HepG2 (cell line): ENCODE data around the gene SCML1. TPM values are rescaled to one million over a fixed set of nuclear protein-coding genes. Genes with fewer than 3 reads are reported as not detected.

Source experiments
- ATAC-seq: fragments of 200-7000 bp; cut with Tn5 transposase; 3 replicates; pipeline ENCODE4 v1.9.1; 2020; ENCODE audit warnings: mild to moderate bottlenecking, moderate library complexity
- BruUV-seq: library from RNA; stranded (reverse); fragments of 400-500 nt; replicated peaks from 2 replicates; lab custom pipeline; 2021; lab: Mats Ljungman, UMichigan
- CTCF ChIA-PET: fragments of 300-600 bp; formaldehyde crosslinking; extraction: SDS; loops from one replicate; lab custom pipeline; 2021; ENCODE audit warnings: low total read pairs, inconsistent platforms, low intra/inter-chr PET ratio; lab: Yijun Ruan, JAX
- POLR2A ChIA-PET: fragments of 350-600 bp; sonication (Branson Sonifier 250); formaldehyde crosslinking; loops from one replicate; lab custom pipeline; 2020; ENCODE audit warnings: antibody characterized with exemption, inconsistent platforms; lab: Yijun Ruan, JAX
- DNase-seq: peaks from one replicate; pipeline ENCODE4 v3.0.0-alpha.2; 2015; ENCODE audit warnings: low spot score
- FAIRE-seq: peaks from 3 replicates; lab custom pipeline; 2011; peaks lifted over from hg19 to GRCh38; lab: Jason Lieb, UNC
- H2AFZ ChIP-seq: one replicate; pipeline ENCODE4 v1.6.1; 2011; ENCODE audit warnings: low read length, inconsistent platforms
- H3K27ac ChIP-seq: fragments of 300-600 bp; 3 replicates; pipeline ENCODE4 v1.8.0; 2011; ENCODE audit warnings: mixed run types, mild to moderate bottlenecking, mixed read lengths, low read length, inconsistent platforms; ENCODE audit not compliant: insufficient read depth; ENCODE audit errors: extremely low read length
- H3K27me3 ChIP-seq, 2 experiments: fragments of 200-600 bp in 1 of 2; 2 replicates in 1 of 2; 3 replicates in 1 of 2; pipeline versions ENCODE4 v1.6.0 to v1.8.0; 2011; ENCODE audit warnings: low read length in 2 of 2, mild to moderate bottlenecking in 2 of 2, moderate library complexity in 2 of 2, inconsistent platforms in 1 of 2; ENCODE audit not compliant: insufficient read depth in 2 of 2, control insufficient read depth in 1 of 2
- H3K36me3 ChIP-seq, 2 experiments: fragments of 200-600 bp in 1 of 2; replicated peaks in 1 of 2; 2 replicates in 1 of 2; 3 replicates in 1 of 2; pipeline versions ENCODE4 v1.5.1 to v1.8.0; 2011; ENCODE audit warnings: low read length in 2 of 2, inconsistent platforms in 1 of 2; ENCODE audit not compliant: insufficient read depth in 2 of 2, control insufficient read depth in 1 of 2
- H3K4me1 ChIP-seq: 2 replicates; pipeline ENCODE4 v1.5.1; 2012; ENCODE audit warnings: low read length, inconsistent platforms; ENCODE audit not compliant: insufficient read depth
- H3K4me2 ChIP-seq: 2 replicates; pipeline ENCODE4 v1.6.0; 2011; ENCODE audit warnings: low read depth, low read length, inconsistent platforms
- H3K4me3 ChIP-seq, 3 experiments: fragments of 200-600 bp in 1 of 3; sonication (generic), shearing (Covaris generic) in 1 of 3; replicated peaks in 1 of 3; 2 replicates each; pipeline ENCODE4 v1.5.1; 2011 to 2016; ENCODE audit warnings: low read length in 3 of 3, inconsistent platforms in 2 of 3, low read depth in 2 of 3, mild to moderate bottlenecking in 2 of 3, control low read depth in 1 of 3, mixed read lengths in 1 of 3; ENCODE audit not compliant: insufficient read depth in 1 of 3
- H3K79me2 ChIP-seq: one replicate; pipeline ENCODE4 v1.6.1; 2011; ENCODE audit warnings: low read length, inconsistent platforms; ENCODE audit not compliant: insufficient read depth
- H3K9ac ChIP-seq: 2 replicates; pipeline ENCODE4 v1.6.0; 2011; ENCODE audit warnings: mild to moderate bottlenecking, low read depth, low read length, inconsistent platforms; ENCODE audit not compliant: insufficient read depth
- H3K9me3 ChIP-seq: 2 replicates; pipeline ENCODE4 v1.5.1; 2012; ENCODE audit warnings: mild to moderate bottlenecking, low read length
- H4K20me1 ChIP-seq: 2 replicates; pipeline ENCODE4 v1.6.0; 2011; ENCODE audit warnings: inconsistent platforms, mild to moderate bottlenecking, low read length, moderate library complexity; ENCODE audit not compliant: insufficient read depth
- HOXA3 ChIP-seq: sonication (generic); formaldehyde crosslinking; IDR thresholded peaks from 2 replicates; pipeline ENCODE4 v1.5.0; 2020; ENCODE audit warnings: missing genetic modification reagents
- ZBTB3 ChIP-seq: sonication (generic); formaldehyde crosslinking; IDR thresholded peaks from 2 replicates; pipeline ENCODE4 v1.4.0; 2020; ENCODE audit warnings: low read depth, mild to moderate bottlenecking, moderate library complexity, missing genetic modification reagents, borderline replicate concordance
- ZFP82 ChIP-seq: sonication (generic); formaldehyde crosslinking; IDR thresholded peaks from 2 replicates; pipeline ENCODE4 v1.5.1; 2020; ENCODE audit warnings: mild to moderate bottlenecking, missing genetic modification reagents, borderline replicate concordance
- ZNF205 ChIP-seq: IDR thresholded peaks from 2 replicates; pipeline ENCODE4 v1.6.1; 2018; ENCODE audit warnings: missing biosample characterization, missing genetic modification reagents
- ZNF563 ChIP-seq: sonication (generic); formaldehyde crosslinking; IDR thresholded peaks from 2 replicates; pipeline ENCODE4 v1.8.0; 2022; ENCODE audit warnings: mild to moderate bottlenecking, moderate library complexity, missing genetic modification reagents
- ZSCAN25 ChIP-seq: sonication (generic); formaldehyde crosslinking; IDR thresholded peaks from 2 replicates; pipeline ENCODE4 v1.8.0; 2022; ENCODE audit warnings: mild to moderate bottlenecking, missing genetic modification reagents
- WGBS: methylation state at CpG from one replicate; pipeline ENCODE4 v1.1.6; 2017; ENCODE audit warnings: low lambda C conversion rate; 5-methylcytosine and 5-hydroxymethylcytosine counted together
- in situ Hi-C: cut with HindIII; loops from 2 replicates; pipeline ENCODE4 v1.10.0; 2017; ENCODE audit warnings: low pct_unique_long_range_greater_than_20kb; ENCODE audit not compliant: extremely low pct_ligation_motif_present
- intact Hi-C: fragments of 100-400 bp; cut with micrococcal nuclease; formaldehyde crosslinking; loops from one replicate; pipeline ENCODE4 v1.10.0; 2022; ENCODE audit not compliant: unreplicated experiment
- polyA plus RNA-seq, 8 experiments: library from polyadenylated mRNA; depleted of rRNA in 3 of 8; stranded (reverse) in 7 of 8; unstranded in 1 of 8; fragments of >200 nt; fragmentation: Illumina TruSeq in 4 of 8; extraction: Trizol in 4 of 8; gene quantifications; 2 replicates each; pipeline versions ENCODE4 v1.2.1 to v1.2.3, GENCODE V29; 2011 to 2016; ENCODE audit warnings: low read depth in 4 of 8, missing spikeins in 1 of 8, mixed read lengths in 1 of 8; ENCODE audit not compliant: insufficient read depth in 1 of 8
- total RNA-seq, 5 experiments: library from RNA; depleted of rRNA; stranded (reverse); fragments of >200 nt; fragmentation: Illumina TruSeq; extraction: Trizol; gene quantifications; 2 replicates each; pipeline ENCODE4 v1.2.3, GENCODE V29; 2016; ENCODE audit warnings: low read depth in 1 of 5
- TF ChIP-seq, protein P1 (sequence below): sonication (generic); formaldehyde crosslinking; IDR thresholded peaks from 2 replicates; pipeline ENCODE4 v1.5.1; 2020; ENCODE audit warnings: mild to moderate bottlenecking, moderate library complexity, missing genetic modification reagents
- TF ChIP-seq, protein P2 (sequence below): sonication (generic); formaldehyde crosslinking; IDR thresholded peaks from 2 replicates; pipeline ENCODE4 v1.4.0; 2020; ENCODE audit warnings: missing genetic modification reagents
- TF ChIP-seq, protein P3 (sequence below): sonication (generic); formaldehyde crosslinking; IDR thresholded peaks from 2 replicates; pipeline ENCODE4 v1.5.0; 2020; ENCODE audit warnings: missing genetic modification reagents
- TF ChIP-seq, protein P4 (sequence below): sonication (generic); formaldehyde crosslinking; IDR thresholded peaks from 2 replicates; pipeline ENCODE4 v1.8.1; 2023; ENCODE audit warnings: mild to moderate bottlenecking, missing genetic modification reagents

The SCML1 gene
- total and polyA plus RNA-seq, 2 of the 13 experiments (the other 11 are each of a cell fraction or from before 2014, with no cell fraction given) = 24.2 to 129 TPM

DNA sequence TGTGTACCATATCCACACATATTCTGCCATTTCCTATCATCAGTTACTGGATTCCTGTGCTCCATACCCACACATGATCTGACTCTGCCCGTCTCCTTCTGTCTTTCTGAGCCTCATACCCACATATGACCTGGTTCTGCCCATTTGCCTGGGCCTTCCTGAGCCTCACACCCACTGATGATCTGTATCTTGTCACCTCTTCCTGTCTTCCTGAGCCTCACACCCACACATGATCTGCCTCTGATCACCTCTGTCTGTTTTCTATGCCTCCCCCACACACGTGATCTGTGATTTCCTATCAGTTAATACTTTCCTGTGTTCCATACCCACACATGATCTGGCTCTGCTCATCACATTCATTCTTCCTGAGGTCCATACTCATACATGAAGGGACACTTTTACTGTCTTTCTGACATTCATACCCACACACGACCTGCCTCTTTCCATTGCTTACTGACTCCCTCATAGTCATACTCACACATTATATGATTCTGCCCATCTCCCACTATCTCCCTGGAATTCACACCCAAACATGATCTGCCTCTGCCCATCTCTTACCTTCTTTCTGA lies 32.5 kb downstream of the SCML1 start:
- WGBS = 3% methylated on average over 3 of the region's 3 CpGs
- CTCF ChIA-PET = no interaction called here
- TF ChIP-seq ZNF563 (no peak), HOXA3 (CRISPR knock-in tag) (no peak), ZSCAN25 (CRISPR knock-in tag) (no peak), ZBTB3 (CRISPR knock-in tag) (no peak), ZFP82 (CRISPR knock-in tag) (no peak), ZNF205 (no peak)
- TF ChIP-seq, protein P1, sequence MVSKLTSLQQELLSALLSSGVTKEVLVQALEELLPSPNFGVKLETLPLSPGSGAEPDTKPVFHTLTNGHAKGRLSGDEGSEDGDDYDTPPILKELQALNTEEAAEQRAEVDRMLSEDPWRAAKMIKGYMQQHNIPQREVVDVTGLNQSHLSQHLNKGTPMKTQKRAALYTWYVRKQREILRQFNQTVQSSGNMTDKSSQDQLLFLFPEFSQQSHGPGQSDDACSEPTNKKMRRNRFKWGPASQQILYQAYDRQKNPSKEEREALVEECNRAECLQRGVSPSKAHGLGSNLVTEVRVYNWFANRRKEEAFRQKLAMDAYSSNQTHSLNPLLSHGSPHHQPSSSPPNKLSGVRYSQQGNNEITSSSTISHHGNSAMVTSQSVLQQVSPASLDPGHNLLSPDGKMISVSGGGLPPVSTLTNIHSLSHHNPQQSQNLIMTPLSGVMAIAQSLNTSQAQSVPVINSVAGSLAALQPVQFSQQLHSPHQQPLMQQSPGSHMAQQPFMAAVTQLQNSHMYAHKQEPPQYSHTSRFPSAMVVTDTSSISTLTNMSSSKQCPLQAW (CRISPR knock-in tag) = no peak
- TF ChIP-seq, protein P2, sequence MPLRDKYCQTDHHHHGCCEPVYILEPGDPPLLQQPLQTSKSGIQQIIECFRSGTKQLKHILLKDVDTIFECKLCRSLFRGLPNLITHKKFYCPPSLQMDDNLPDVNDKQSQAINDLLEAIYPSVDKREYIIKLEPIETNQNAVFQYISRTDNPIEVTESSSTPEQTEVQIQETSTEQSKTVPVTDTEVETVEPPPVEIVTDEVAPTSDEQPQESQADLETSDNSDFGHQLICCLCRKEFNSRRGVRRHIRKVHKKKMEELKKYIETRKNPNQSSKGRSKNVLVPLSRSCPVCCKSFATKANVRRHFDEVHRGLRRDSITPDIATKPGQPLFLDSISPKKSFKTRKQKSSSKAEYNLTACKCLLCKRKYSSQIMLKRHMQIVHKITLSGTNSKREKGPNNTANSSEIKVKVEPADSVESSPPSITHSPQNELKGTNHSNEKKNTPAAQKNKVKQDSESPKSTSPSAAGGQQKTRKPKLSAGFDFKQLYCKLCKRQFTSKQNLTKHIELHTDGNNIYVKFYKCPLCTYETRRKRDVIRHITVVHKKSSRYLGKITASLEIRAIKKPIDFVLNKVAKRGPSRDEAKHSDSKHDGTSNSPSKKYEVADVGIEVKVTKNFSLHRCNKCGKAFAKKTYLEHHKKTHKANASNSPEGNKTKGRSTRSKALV (CRISPR knock-in tag) = no peak
- TF ChIP-seq, protein P3, sequence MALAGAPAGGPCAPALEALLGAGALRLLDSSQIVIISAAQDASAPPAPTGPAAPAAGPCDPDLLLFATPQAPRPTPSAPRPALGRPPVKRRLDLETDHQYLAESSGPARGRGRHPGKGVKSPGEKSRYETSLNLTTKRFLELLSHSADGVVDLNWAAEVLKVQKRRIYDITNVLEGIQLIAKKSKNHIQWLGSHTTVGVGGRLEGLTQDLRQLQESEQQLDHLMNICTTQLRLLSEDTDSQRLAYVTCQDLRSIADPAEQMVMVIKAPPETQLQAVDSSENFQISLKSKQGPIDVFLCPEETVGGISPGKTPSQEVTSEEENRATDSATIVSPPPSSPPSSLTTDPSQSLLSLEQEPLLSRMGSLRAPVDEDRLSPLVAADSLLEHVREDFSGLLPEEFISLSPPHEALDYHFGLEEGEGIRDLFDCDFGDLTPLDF (CRISPR knock-in tag) = no peak
- TF ChIP-seq, protein P4, sequence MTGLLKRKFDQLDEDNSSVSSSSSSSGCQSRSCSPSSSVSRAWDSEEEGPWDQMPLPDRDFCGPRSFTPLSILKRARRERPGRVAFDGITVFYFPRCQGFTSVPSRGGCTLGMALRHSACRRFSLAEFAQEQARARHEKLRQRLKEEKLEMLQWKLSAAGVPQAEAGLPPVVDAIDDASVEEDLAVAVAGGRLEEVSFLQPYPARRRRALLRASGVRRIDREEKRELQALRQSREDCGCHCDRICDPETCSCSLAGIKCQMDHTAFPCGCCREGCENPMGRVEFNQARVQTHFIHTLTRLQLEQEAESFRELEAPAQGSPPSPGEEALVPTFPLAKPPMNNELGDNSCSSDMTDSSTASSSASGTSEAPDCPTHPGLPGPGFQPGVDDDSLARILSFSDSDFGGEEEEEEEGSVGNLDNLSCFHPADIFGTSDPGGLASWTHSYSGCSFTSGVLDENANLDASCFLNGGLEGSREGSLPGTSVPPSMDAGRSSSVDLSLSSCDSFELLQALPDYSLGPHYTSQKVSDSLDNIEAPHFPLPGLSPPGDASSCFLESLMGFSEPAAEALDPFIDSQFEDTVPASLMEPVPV (CRISPR knock-in tag) = no peak
- TF ChIP-seq, all 625 proteins: peak for 0
- intact Hi-C loops = no loop called here
- FAIRE-seq (no peak), ATAC-seq (no peak), DNase-seq (no peak)
- no TSS peak for BruUV-seq
- POLR2A ChIA-PET = no interaction called here
- in situ Hi-C loops = no loop called here
- no peaks in the 10 kb centered on the region for H3K36me3 ChIP-seq
- no peaks in the 10 kb centered on the region for H4K20me1 ChIP-seq
- no peaks in the 10 kb centered on the region for H3K4me1 ChIP-seq
- no peak overlapping the region for H3K27ac ChIP-seq
- H3K4me2 ChIP-seq = no peak overlapping the region
- H3K9me3 ChIP-seq = no peaks in the 10 kb centered on the region
- no peak overlapping the region for H3K9ac ChIP-seq
- no peak overlapping the region for H3K4me3 ChIP-seq
- no peaks in the 10 kb centered on the region for H3K79me2 ChIP-seq
- no peaks in the 10 kb centered on the region; a peak in 1 of 5 replicates for H3K27me3 ChIP-seq
- no peak overlapping the region for H2AFZ ChIP-seq
